Left colon (tissue), 2 donors: ENCODE measurements around the gene HIVEP2. TPM values are rescaled to one million over a fixed set of nuclear protein-coding genes. Genes with fewer than 3 reads are reported as not detected.
"Not testable (repeated sequence)": the region's sequence is repeated elsewhere in the genome, so short reads cannot be mapped to it uniquely, and the experiment has no call there.

Experiments used
- ATAC-seq: fragments of 200-7000 bp; cut with Tn5 transposase; one replicate; pipeline ENCODE4 v1.9.1; 2020; ENCODE audit warnings: mild to moderate bottlenecking, moderate library complexity
- DNase-seq, 2 donors: peaks; one replicate each; pipeline ENCODE4 v3.0.0-alpha.2; 2020
- intact Hi-C, 2 donors: fragments of 100-400 bp; cut with DNase I in 1 of 2; cut with micrococcal nuclease in 1 of 2; formaldehyde crosslinking; loops; one replicate each; pipeline versions ENCODE4 v1.11.2 to v1.14.0; 2022; cut with DNase I, micrococcal nuclease
- long read RNA-seq: library from polyadenylated mRNA; unstranded; transcript quantifications from one replicate; pipeline ENCODE4 v2.0.0, GENCODE V29; 2021
- total RNA-seq, 2 donors: library from RNA; stranded (reverse); fragmentation: NEBNext Ultra II Directional; extraction: Animal tissue kit (Norgen Biotek cat#: 25700); gene quantifications; one replicate each; pipeline ENCODE4 v1.2.1, GENCODE V29; 2021
- donor health status: DM: no; HTN: no; CAD: no.
- donor health status: DM: yes; HTN: yes; CAD: no.

HIVEP2 gene
- total RNA-seq: 10 to 100 TPM in 1 of 2 donors, 1 to 10 TPM in 1; 9.2 to 10.1 TPM
- long read RNA-seq, partial matches to known transcripts: 1 of 4 reads
- long read RNA-seq, other reads (novel, unspliced or antisense): 3 of 4 reads

- intact Hi-C loops: loop anchor here (10.0 kb wide), 2 partner anchors 100 to 110 kb away; no protein-coding TSS in a partner anchor
- DNase-seq (peak; percentile 90 to 92), ATAC-seq (peak; percentile 52)
Observed at GRCh38 chr6:142945049-142945445, at the start of gene HIVEP2. TSS of gene HIVEP2 (minus strand) at chr6:142945176. CDS start at chr6:142774738, 170,438 bp downstream.

- intact Hi-C loops: no loop called here
- ATAC-seq (no peak), DNase-seq (no peak)
Observed at GRCh38 chr6:142993977-142994376, 49.0 kb upstream of the HIVEP2 start.

GRCh38 chr6:142987490-142987889 is 42.5 kb upstream of the HIVEP2 start:
- DNase-seq (no peak), ATAC-seq (peak; percentile 59)
- intact Hi-C loops: no loop called here

- intact Hi-C loops: no loop called here
- ATAC-seq (no peak), DNase-seq (no peak)
Observed at GRCh38 chr6:142985281-142985680, 40.3 kb upstream of the HIVEP2 start.

DNA sequence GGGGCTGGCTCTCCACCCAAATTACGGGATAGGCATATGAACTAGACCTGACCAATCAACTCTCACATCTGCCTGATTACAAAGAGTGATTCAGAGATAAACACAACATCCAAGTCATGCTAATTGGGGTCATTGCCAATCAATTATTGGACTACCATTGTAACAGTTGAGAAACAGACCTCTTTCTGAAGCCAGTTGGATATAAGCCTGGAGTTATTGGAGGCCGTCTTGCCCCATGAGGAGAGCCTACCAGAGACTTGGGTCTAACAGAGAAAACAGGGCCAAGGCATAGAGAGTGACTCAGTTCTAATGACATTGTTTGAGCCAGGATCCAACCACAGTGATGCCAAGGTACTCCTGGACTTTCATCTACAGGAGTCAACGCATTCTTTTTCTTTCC is 39.4 kb upstream of the HIVEP2 start:
- ATAC-seq (no peak), DNase-seq (no peak)
- intact Hi-C loops: no loop called here

- DNase-seq (no peak), ATAC-seq (no peak)
- intact Hi-C loops: no loop called here
Observed at GRCh38 chr6:142975365-142975764, 30.4 kb upstream of the HIVEP2 start.

GRCh38 chr6:142970941-142971340 is 26.0 kb upstream of the HIVEP2 start:
- ATAC-seq, intact Hi-C loops: not testable (repeated sequence)

GRCh38 chr6:142968601-142969000 is 23.6 kb upstream of the HIVEP2 start:
- no peak for ATAC-seq
- intact Hi-C loops: no loop called here
- no peak for DNase-seq

More at GRCh38 chr6:142970941-142971340, 26.0 kb upstream of the HIVEP2 start:
- DNase-seq: not testable (repeated sequence)

DNA sequence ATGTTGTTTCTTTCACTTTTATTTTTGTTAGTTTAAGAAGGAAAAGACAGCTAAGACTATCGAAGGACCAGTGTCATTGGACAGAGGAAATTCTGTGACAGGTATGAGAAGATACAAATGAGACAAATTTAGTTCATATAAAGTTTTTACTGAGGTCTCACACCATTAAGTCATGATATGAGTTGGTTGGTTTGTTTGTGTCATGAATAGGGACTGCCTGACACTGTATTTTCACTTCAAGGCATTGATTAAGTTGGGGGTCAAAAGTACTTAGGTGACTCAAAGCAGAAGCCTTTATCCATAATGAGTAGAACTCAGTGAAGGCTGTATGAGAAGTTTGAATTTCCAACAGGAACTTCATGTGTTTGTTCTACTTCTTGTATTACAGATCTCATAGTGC is 21.3 kb upstream of the HIVEP2 start:
- DNase-seq: no peak
- intact Hi-C loops: no loop called here
- ATAC-seq: no peak

GRCh38 chr6:142965164-142965563 is 20.2 kb upstream of the HIVEP2 start:
- ATAC-seq (no peak), DNase-seq (no peak)
- intact Hi-C loops: no loop called here

DNA sequence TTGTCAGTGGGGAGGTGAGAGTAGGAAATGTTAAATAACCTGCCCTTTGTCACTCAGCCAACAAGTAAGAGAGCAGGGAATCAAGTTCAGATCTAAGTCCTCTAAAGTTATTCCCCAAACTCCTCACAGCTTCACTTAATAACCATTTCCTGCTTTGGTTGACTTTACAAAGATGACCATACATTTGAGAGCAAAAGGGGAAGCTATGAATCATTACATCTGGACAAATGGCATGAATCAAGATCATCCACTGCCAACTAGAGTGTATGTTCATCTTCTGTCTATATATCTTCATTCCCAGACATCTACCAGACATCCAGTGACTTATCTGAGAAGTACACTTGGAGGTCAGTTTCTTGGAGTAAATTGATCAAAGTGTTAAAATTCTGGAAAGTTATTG is 15.1 kb upstream of the HIVEP2 start:
- no peak for DNase-seq
- intact Hi-C loops: no loop called here
- ATAC-seq: no peak

- DNase-seq (no peak), ATAC-seq (no peak)
- intact Hi-C loops: loop anchor here in 1 of 2 donors (10.0 kb wide), 1 partner anchor 264 kb away; no protein-coding TSS in a partner anchor
Observed at GRCh38 chr6:142958343-142958742, 13.4 kb upstream of the HIVEP2 start.

DNA sequence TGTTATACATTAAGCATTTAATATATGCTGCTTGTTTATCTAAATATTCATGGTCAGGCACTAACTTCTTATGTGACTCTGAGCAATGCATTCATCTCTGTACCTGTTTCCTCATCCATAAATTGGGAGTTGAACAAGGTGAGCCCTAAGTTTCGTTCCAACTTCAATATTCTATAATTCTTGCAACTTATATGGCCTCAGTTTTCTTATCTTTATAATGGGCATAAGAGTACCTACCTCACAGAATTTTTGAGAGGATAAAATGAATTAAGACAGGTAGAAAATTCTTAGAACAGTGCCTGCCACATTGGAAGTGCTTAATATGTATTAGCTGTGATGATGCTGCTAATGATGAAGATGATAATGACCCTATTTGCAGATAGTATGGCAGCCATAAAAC is 11.8 kb upstream of the HIVEP2 start:
- intact Hi-C loops: loop anchor here in 1 of 2 donors (10.0 kb wide), 1 partner anchor 262 kb away; no protein-coding TSS in a partner anchor
- DNase-seq (no peak), ATAC-seq (no peak)

GRCh38 chr6:142954844-142955243 is 9.9 kb upstream of the HIVEP2 start:
- ATAC-seq: no peak
- intact Hi-C loops: loop anchor here in 1 of 2 donors (10.0 kb wide), 1 partner anchor 260 kb away; no protein-coding TSS in a partner anchor

GRCh38 chr6:142953373-142954273 is 8.6 kb upstream of the HIVEP2 start:
- ATAC-seq: peak; percentile 26
- intact Hi-C loops: loop anchor here in 1 of 2 donors (10.0 kb wide), 1 partner anchor 259 kb away; no protein-coding TSS in a partner anchor
- DNase-seq: no peak

More at GRCh38 chr6:142954844-142955243, 9.9 kb upstream of the HIVEP2 start:
- no peak for DNase-seq

DNA sequence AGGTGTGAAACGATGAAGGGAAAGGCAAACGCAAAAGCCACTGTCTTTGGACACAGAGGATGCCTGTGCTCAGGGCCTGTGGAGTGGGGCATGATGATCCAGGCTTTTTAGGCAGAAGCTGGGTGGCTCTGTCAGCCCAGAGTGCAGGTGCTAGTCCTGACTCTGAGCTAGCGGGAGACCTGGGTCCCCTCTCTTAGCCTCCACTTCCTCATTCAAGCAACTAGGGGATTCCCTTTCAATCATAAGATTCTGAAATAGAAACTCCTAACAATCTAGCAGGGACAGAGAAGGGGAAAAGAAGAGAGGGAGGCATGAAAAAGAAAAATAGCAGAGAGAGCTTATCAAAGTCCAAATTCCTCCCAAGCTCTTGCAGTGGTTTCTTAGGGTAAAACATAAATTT is 7.6 kb upstream of the HIVEP2 start:
- intact Hi-C loops: loop anchor here in 1 of 2 donors (10.0 kb wide), 1 partner anchor 258 kb away; no protein-coding TSS in a partner anchor
- no peak for ATAC-seq
- DNase-seq: no peak

- no peak for DNase-seq
- no peak for ATAC-seq
- intact Hi-C loops: loop anchor here in 1 of 2 donors (10.0 kb wide), 1 partner anchor 255 kb away; no protein-coding TSS in a partner anchor
Observed at GRCh38 chr6:142950291-142950690, 5.3 kb upstream of the HIVEP2 start.

DNA sequence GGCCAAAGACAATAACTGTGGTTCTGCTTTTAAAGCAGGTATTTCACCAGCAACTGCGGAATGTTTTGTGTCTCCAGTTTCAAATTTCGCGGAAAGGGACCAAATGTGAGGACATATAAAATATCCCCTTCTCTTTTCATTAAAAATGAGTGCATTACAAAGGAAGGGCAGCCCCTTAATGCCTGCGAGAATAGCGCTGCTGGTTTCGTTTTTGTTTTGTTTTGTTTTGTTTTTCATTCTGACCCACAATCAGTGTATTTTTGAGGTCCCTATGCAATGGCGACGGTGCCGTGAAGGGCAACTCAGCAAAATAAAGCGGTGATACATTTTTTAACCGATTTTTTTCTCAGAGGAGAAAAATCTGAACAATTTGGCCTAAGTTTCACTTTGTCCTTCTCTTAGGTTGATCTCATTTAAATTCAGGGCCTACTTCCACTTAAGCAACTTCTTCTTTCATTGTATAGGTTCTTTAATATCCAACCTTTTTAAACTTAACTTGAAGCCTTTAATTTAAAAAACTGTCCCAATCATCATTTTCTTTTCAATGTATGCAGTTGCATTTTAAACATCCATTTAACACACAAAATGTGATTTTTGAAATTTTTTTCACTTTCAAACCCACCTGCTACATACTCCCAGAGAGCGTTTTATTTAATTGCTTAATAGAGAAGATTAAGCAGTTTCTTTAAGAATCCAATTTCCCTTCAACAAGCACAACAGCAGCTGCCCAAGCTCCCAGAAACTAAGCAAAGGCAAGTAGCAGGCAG is 2.9 kb upstream of the HIVEP2 start:
- intact Hi-C loops: loop anchor here (10.0 kb wide), 2 partner anchors 103 to 107 kb away; no protein-coding TSS in a partner anchor
- no peak for ATAC-seq
- DNase-seq: peak in 1 of 2 donors; percentile 16
